Measurements from ENCODE around the gene TPCN2.

The TPCN2 gene

GRCh38 chr11:69018924-69019323, 29.8 kb upstream of the TPCN2 start:
- no peak overlapping the region for H2AFZ ChIP-seq
- H3K36me3 ChIP-seq (ENCODE audit: control insufficient read depth, insufficient read depth, low read length): no peaks in the 10 kb centered on the region
- H3K27ac ChIP-seq: no peak overlapping the region

GRCh38 chr11:69022260-69022659, 26.5 kb upstream of the TPCN2 start:
- Histone ChIP-seq H2AFZ (no peak overlapping the region), H3K4me2 (ENCODE audit: low read length) (no peak overlapping the region), H3K9ac (no peak overlapping the region), H3K27me3 (ENCODE audit: control insufficient read depth, insufficient read depth, low read length) (no peaks in the 10 kb centered on the region), H3K36me3 (ENCODE audit: control insufficient read depth, insufficient read depth, low read length) (no peaks in the 10 kb centered on the region), H3K27ac (no peak overlapping the region), H3K79me2 (no peaks in the 10 kb centered on the region), H3K4me3 (ENCODE audit: low read depth, low read length) (no peak overlapping the region), H3K4me1 (no peaks in the 10 kb centered on the region), H3K9me3 (ENCODE audit: control insufficient read depth, low read length) (no peaks in the 10 kb centered on the region)
- no peak for TF ChIP-seq CTCF (IDR thresholded peaks at IDR 0.05)

More at GRCh38 chr11:69018924-69019323, 29.8 kb upstream of the TPCN2 start:
- no peak overlapping the region for H3K4me3 ChIP-seq (ENCODE audit: low read depth, low read length)
- no peak overlapping the region for H3K9ac ChIP-seq
- H3K79me2 ChIP-seq: no peaks in the 10 kb centered on the region
- H3K9me3 ChIP-seq (ENCODE audit: control insufficient read depth, low read length): no peaks in the 10 kb centered on the region
- no peaks in the 10 kb centered on the region for H3K27me3 ChIP-seq (ENCODE audit: control insufficient read depth, insufficient read depth, low read length)
- TF ChIP-seq CTCF (IDR thresholded peaks at IDR 0.05): no peak
- no peaks in the 10 kb centered on the region for H3K4me1 ChIP-seq
- H3K4me2 ChIP-seq (ENCODE audit: low read length): no peak overlapping the region

- no peaks in the 10 kb centered on the region for H3K36me3 ChIP-seq (ENCODE audit: control insufficient read depth, insufficient read depth, low read length)
- H3K79me2 ChIP-seq: no peaks in the 10 kb centered on the region
- no peak overlapping the region for H3K4me2 ChIP-seq (ENCODE audit: low read length)
- H3K4me1 ChIP-seq: no peaks in the 10 kb centered on the region
- H3K27ac ChIP-seq: no peak overlapping the region
- no peak for TF ChIP-seq CTCF (IDR thresholded peaks at IDR 0.05)
- H3K4me3 ChIP-seq (ENCODE audit: low read depth, low read length): no peak overlapping the region
- no peaks in the 10 kb centered on the region for H3K27me3 ChIP-seq (ENCODE audit: control insufficient read depth, insufficient read depth, low read length)
- H3K9me3 ChIP-seq (ENCODE audit: control insufficient read depth, low read length): no peaks in the 10 kb centered on the region
- H3K9ac ChIP-seq: no peak overlapping the region
- H2AFZ ChIP-seq: no peak overlapping the region
Observed at GRCh38 chr11:69024509-69024908, 24.2 kb upstream of the TPCN2 start.

DNA sequence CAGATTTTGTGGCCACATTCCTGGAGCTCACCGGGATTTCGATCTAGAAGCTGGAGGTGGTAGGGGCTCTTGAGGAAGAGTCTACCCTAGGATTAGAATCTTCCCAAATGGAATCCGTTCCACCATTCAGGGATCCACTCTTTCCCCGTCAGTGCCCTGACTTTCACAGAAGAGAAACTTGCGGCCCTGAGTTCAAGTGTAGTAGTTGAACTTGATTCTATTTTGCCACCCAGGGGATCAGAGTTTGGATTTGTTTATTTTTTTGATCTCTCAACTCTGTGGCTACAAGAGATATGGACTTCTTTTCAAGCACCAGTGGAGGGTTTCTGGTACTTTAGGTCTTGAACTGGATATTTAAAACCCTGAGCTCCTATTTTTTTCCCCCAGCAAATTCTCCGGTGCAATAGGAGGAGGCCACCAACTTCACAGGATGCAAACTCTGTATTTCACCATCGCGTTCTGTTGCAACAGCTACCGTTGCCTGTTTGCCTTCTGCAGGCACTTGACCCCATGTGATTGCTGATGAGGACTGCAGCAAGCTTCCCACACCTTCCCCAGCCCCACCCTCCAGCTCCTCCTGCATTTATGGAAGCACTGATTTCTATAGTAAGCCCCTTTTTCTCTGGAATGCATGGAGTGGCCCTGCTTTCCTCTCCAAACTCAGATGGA, 20.9 kb upstream of the TPCN2 start:
- Histone ChIP-seq H3K27ac (no peak overlapping the region), H3K36me3 (ENCODE audit: control insufficient read depth, insufficient read depth, low read length) (no peaks in the 10 kb centered on the region), H3K9ac (no peak overlapping the region), H3K27me3 (ENCODE audit: control insufficient read depth, insufficient read depth, low read length) (no peaks in the 10 kb centered on the region), H2AFZ (no peak overlapping the region), H3K79me2 (no peaks in the 10 kb centered on the region), H3K4me2 (ENCODE audit: low read length) (no peak overlapping the region), H3K4me1 (no peaks in the 10 kb centered on the region), H3K4me3 (ENCODE audit: low read depth, low read length) (no peak overlapping the region), H3K9me3 (ENCODE audit: control insufficient read depth, low read length) (no peaks in the 10 kb centered on the region)
- TF ChIP-seq CTCF (IDR thresholded peaks at IDR 0.05): no peak

DNA sequence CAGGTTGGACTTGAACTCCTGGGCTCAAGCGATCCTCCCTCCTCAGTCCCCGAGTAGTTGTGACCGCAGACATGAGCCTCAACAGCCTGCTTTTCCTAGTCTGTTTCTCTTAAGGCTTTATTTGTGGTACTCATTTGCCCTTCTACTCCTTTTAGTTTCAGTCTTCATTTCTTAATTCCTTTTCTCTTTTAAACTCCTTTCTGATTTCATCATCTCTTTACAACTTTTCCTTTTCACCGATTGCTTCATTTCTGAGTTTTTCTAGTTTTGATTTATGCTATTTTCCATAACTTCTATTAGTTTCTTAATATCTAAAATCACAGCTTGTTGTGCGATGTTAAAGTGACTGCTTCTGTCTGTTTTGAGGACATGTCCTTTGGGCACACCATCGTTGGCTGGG, 18.4 kb upstream of the TPCN2 start:
- Histone ChIP-seq H2AFZ (no peak overlapping the region), H3K4me2 (ENCODE audit: low read length) (no peak overlapping the region), H3K9me3 (ENCODE audit: control insufficient read depth, low read length) (no peaks in the 10 kb centered on the region), H3K36me3 (ENCODE audit: control insufficient read depth, insufficient read depth, low read length) (no peaks in the 10 kb centered on the region), H3K27me3 (ENCODE audit: control insufficient read depth, insufficient read depth, low read length) (no peaks in the 10 kb centered on the region), H3K27ac (no peak overlapping the region), H3K9ac (no peak overlapping the region), H3K4me1 (no peaks in the 10 kb centered on the region), H3K4me3 (ENCODE audit: low read depth, low read length) (no peak overlapping the region), H3K79me2 (no peaks in the 10 kb centered on the region)
- TF ChIP-seq CTCF (IDR thresholded peaks at IDR 0.05): no peak
